Activated B cell treated with CpG ODN at 0.5 μM for 24 hours (primary cell): Measurements from ENCODE around the gene CLCNKA. TPM values are rescaled to one million over a fixed set of nuclear protein-coding genes. Genes with fewer than 3 reads are reported as not detected.
"Not testable (repeated sequence)": the region's sequence is repeated elsewhere in the genome, so short reads cannot be mapped to it uniquely, and the experiment has no call there.

Source experiments
- ATAC-seq: fragments of 200-7000 bp; cut with Tn5 transposase; one replicate; pipeline ENCODE4 v1.10.0; 2021; ENCODE audit warnings: low read depth, mild to moderate bottlenecking, moderate library complexity
- CTCF ChIA-PET: fragments of 350-600 bp; sonication (Branson Sonifier 250); formaldehyde crosslinking; loops from one replicate; lab custom pipeline; 2021; ENCODE audit warnings: antibody characterized with exemption; lab: Charles Lee
- POLR2A ChIA-PET: fragments of 350-600 bp; sonication (Branson Sonifier 250); formaldehyde crosslinking; loops from one replicate; lab custom pipeline; 2021; ENCODE audit warnings: antibody characterized with exemption; lab: Charles Lee
- DNase-seq: peaks from one replicate; pipeline ENCODE4 v3.0.0; 2022
- H3K27ac Mint-ChIP-seq: one replicate; pipeline ENCODE4 v1.8.0; 2020; ENCODE audit warnings: mixed read lengths
- H3K27me3 Mint-ChIP-seq: one replicate; pipeline ENCODE4 v1.8.0; 2021; ENCODE audit warnings: mixed read lengths
- H3K36me3 Mint-ChIP-seq: one replicate; pipeline ENCODE4 v1.8.0; 2021; ENCODE audit warnings: low read depth, mixed read lengths
- H3K4me1 Mint-ChIP-seq: one replicate; pipeline ENCODE4 v1.8.0; 2021; ENCODE audit warnings: mixed read lengths
- H3K4me3 Mint-ChIP-seq: one replicate; pipeline ENCODE4 v1.8.0; 2020; ENCODE audit warnings: mild to moderate bottlenecking, mixed read lengths
- H3K9me3 Mint-ChIP-seq: one replicate; pipeline ENCODE4 v1.8.0; 2020; ENCODE audit warnings: mixed read lengths
- CTCF ChIP-seq: fragments of 200-600 bp; IDR thresholded peaks from one replicate; pipeline ENCODE4 v1.8.0; 2022; ENCODE audit warnings: antibody characterized with exemption, mild to moderate bottlenecking
- intact Hi-C: fragments of 100-400 bp; cut with micrococcal nuclease; formaldehyde crosslinking; loops from one replicate; pipeline ENCODE4 v1.15.1; 2024
- total RNA-seq: library from RNA; stranded (reverse); gene quantifications from 2 replicates; pipeline ENCODE4 v1.2.3, GENCODE V29; 2022

The CLCNKA gene
- total RNA-seq, 1 donor from 2014 or later = 0.24 TPM

- DNase-seq = no peak
- no peaks in the 10 kb centered on the region for H3K36me3 Mint-ChIP-seq
- H3K4me3 Mint-ChIP-seq = no peak overlapping the region
- ATAC-seq = no peak
- H3K27ac Mint-ChIP-seq = no peak overlapping the region
- no peaks in the 10 kb centered on the region for H3K9me3 Mint-ChIP-seq
- H3K4me1 Mint-ChIP-seq = peaks cover 6% of the 10 kb centered on the region
- ChIA-PET POLR2A (no interaction called here), CTCF (interaction anchor here (1.1 to 2.5 kb wide), 3 partner anchors 13 to 262 kb away, joined by 3 to 11 read pairs (median 7); no protein-coding TSS in a partner anchor)
- intact Hi-C loops = loop anchor here (10.0 kb wide), 1 partner anchor 99 kb away; no protein-coding TSS in a partner anchor
- TF ChIP-seq CTCF = no peak
- peaks cover 16% of the 10 kb centered on the region for H3K27me3 Mint-ChIP-seq
These were observed 32.1 kb downstream of the CLCNKA start for GRCh38 chr1:16053781-16054502.

GRCh38 chr1:16054598-16055540 lies 33.0 kb downstream of the CLCNKA start:
- ATAC-seq (no peak), DNase-seq (no peak)
- POLR2A ChIA-PET = no interaction called here
- H3K4me3 Mint-ChIP-seq = no peak overlapping the region
- TF ChIP-seq CTCF = no peak
- peaks cover 6% of the 10 kb centered on the region for H3K4me1 Mint-ChIP-seq
- intact Hi-C loops = loop anchor here (10.0 kb wide), 1 partner anchor 100 kb away; no protein-coding TSS in a partner anchor
- H3K9me3 Mint-ChIP-seq = no peaks in the 10 kb centered on the region
- CTCF ChIA-PET = interaction anchor here (1.1 to 2.5 kb wide), 7 partner anchors 14 to 266 kb away, joined by 3 to 11 read pairs (median 5); no protein-coding TSS in a partner anchor
- H3K36me3 Mint-ChIP-seq = no peaks in the 10 kb centered on the region
- H3K27ac Mint-ChIP-seq = no peak overlapping the region
- peaks cover 10% of the 10 kb centered on the region for H3K27me3 Mint-ChIP-seq

- Mint-ChIP-seq H3K27me3 (peaks cover 6% of the 10 kb centered on the region), H3K4me3 (no peak overlapping the region), H3K9me3 (no peaks in the 10 kb centered on the region), H3K36me3 (no peaks in the 10 kb centered on the region), H3K4me1 (peaks cover 6% of the 10 kb centered on the region), H3K27ac (no peak overlapping the region)
- CTCF ChIA-PET = interaction anchor here (1.3 to 2.5 kb wide), 6 partner anchors 15 to 267 kb away, joined by 3 to 11 read pairs (median 4); no protein-coding TSS in a partner anchor
- intact Hi-C loops = loop anchor here (1.0 to 10.0 kb wide), 5 partner anchors 47 to 264 kb away; no protein-coding TSS in a partner anchor
- TF ChIP-seq CTCF = no peak
- ATAC-seq (peak; percentile 100), DNase-seq (peak; percentile 77)
- POLR2A ChIA-PET = no interaction called here
These were observed 34.0 kb downstream of the CLCNKA start for GRCh38 chr1:16055613-16056520.

GRCh38 chr1:16056521-16056912 lies 34.7 kb downstream of the CLCNKA start:
- POLR2A ChIA-PET, H3K9me3 Mint-ChIP-seq, ATAC-seq, H3K4me1 Mint-ChIP-seq, H3K36me3 Mint-ChIP-seq, H3K27me3 Mint-ChIP-seq, H3K4me3 Mint-ChIP-seq, H3K27ac Mint-ChIP-seq, DNase-seq: not testable (repeated sequence)
- CTCF ChIA-PET = interaction anchor here (1.7 to 2.1 kb wide), 2 partner anchors 48 to 253 kb away, joined by 4 to 5 read pairs; no protein-coding TSS in a partner anchor
- intact Hi-C loops = loop anchor here (1.0 to 10.0 kb wide), 5 partner anchors 47 to 264 kb away; no protein-coding TSS in a partner anchor

GRCh38 chr1:16057314-16057915 lies 35.6 kb downstream of the CLCNKA start:
- intact Hi-C loops = loop anchor here (10.0 kb wide), 1 partner anchor 103 kb away; no protein-coding TSS in a partner anchor
- H3K4me3 Mint-ChIP-seq, H3K9me3 Mint-ChIP-seq, POLR2A ChIA-PET, DNase-seq, H3K27me3 Mint-ChIP-seq, H3K36me3 Mint-ChIP-seq, H3K27ac Mint-ChIP-seq, ATAC-seq, H3K4me1 Mint-ChIP-seq: not testable (repeated sequence)
- CTCF ChIA-PET = interaction anchor here (1.2 kb wide), 1 partner anchor 279 kb away, joined by 3 read pairs; no protein-coding TSS in a partner anchor

- H3K27ac Mint-ChIP-seq, ATAC-seq, POLR2A ChIA-PET, H3K27me3 Mint-ChIP-seq, DNase-seq, CTCF ChIA-PET, H3K9me3 Mint-ChIP-seq, H3K36me3 Mint-ChIP-seq, H3K4me1 Mint-ChIP-seq, H3K4me3 Mint-ChIP-seq: not testable (repeated sequence)
- intact Hi-C loops = loop anchor here (1.0 to 10.0 kb wide), 2 partner anchors 8 to 104 kb away; no protein-coding TSS in a partner anchor
These were observed 36.7 kb downstream of the CLCNKA start for GRCh38 chr1:16058394-16059120.
